Astrocyte of the cerebellum (primary cell): Measurements from ENCODE around the gene POLD1.

ENCODE experiments used
- DNase-seq: peaks from one replicate; pipeline ENCODE4 v3.0.0-alpha.2; 2011; ENCODE audit warnings: low read depth
- H3K4me3 ChIP-seq: 2 replicates; pipeline ENCODE4 v1.5.1; 2011; ENCODE audit warnings: mild to moderate bottlenecking, low read depth, low read length, moderate library complexity
- in situ Hi-C: cut with HindIII; loops from 2 replicates; pipeline ENCODE4 v1.10.0; 2017; ENCODE audit warnings: low sequenced_read_pairs
- TF ChIP-seq, protein P1 (sequence below): IDR thresholded peaks from 2 replicates; pipeline ENCODE4 v1.5.1; 2012; ENCODE audit warnings: low read length, low read depth, moderate library complexity, mild to moderate bottlenecking; ENCODE audit errors: missing control alignments

POLD1 gene

GRCh38 chr19:50394017-50394416 is 9.9 kb downstream of the POLD1 start:
- TF ChIP-seq, protein P1, sequence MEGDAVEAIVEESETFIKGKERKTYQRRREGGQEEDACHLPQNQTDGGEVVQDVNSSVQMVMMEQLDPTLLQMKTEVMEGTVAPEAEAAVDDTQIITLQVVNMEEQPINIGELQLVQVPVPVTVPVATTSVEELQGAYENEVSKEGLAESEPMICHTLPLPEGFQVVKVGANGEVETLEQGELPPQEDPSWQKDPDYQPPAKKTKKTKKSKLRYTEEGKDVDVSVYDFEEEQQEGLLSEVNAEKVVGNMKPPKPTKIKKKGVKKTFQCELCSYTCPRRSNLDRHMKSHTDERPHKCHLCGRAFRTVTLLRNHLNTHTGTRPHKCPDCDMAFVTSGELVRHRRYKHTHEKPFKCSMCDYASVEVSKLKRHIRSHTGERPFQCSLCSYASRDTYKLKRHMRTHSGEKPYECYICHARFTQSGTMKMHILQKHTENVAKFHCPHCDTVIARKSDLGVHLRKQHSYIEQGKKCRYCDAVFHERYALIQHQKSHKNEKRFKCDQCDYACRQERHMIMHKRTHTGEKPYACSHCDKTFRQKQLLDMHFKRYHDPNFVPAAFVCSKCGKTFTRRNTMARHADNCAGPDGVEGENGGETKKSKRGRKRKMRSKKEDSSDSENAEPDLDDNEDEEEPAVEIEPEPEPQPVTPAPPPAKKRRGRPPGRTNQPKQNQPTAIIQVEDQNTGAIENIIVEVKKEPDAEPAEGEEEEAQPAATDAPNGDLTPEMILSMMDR = no peak
- no peak overlapping the region for H3K4me3 ChIP-seq
- in situ Hi-C loops = no loop called here
- no peak for DNase-seq

DNA sequence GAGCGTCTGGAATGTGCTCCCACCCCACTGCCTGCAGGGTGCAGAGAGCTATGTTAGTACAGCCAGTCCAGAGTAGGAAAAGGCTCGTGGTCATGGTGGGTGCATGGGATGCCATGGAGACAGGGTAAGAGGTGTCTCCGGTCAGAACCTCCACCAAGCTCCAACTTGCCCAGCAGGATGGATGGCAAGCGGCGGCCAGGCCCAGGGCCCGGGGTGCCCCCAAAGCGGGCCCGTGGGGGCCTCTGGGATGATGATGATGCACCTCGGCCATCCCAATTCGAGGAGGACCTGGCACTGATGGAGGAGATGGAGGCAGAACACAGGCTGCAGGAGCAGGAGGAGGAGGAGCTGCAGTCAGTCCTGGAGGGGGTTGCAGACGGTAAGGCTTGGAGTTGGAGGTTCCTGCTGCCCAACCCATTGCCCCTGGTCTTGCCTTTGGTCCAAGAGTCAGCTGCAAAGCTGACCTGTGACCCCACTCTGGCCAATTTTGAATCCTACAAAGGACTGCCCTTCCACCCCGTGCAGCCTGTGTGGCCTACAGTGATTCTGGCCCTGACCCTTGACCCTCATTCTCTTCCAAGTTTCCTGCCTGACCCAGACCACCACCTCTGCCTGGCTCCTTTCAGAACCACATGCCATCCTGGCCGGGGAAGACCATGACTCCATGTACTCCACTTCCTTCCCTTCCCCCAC is 14.7 kb downstream of the POLD1 start:
- in situ Hi-C loops = no loop called here
- H3K4me3 ChIP-seq = no peak overlapping the region
- TF ChIP-seq, protein P1 = no peak
- no peak for DNase-seq

- TF ChIP-seq, protein P1 = no peak
- no peak for DNase-seq
- no peak overlapping the region for H3K4me3 ChIP-seq
- in situ Hi-C loops = no loop called here
These were observed 15.2 kb downstream of the POLD1 start for GRCh38 chr19:50399368-50399745.

GRCh38 chr19:50401605-50402450 is 17.7 kb downstream of the POLD1 start:
- no peak overlapping the region for H3K4me3 ChIP-seq
- TF ChIP-seq, protein P1 = peak; percentile 3
- in situ Hi-C loops = no loop called here
- no peak for DNase-seq

- TF ChIP-seq, protein P1 = no peak
- H3K4me3 ChIP-seq = no peak overlapping the region
- in situ Hi-C loops = no loop called here
- no peak for DNase-seq
These were observed 18.6 kb downstream of the POLD1 start for GRCh38 chr19:50402544-50403301.

DNA sequence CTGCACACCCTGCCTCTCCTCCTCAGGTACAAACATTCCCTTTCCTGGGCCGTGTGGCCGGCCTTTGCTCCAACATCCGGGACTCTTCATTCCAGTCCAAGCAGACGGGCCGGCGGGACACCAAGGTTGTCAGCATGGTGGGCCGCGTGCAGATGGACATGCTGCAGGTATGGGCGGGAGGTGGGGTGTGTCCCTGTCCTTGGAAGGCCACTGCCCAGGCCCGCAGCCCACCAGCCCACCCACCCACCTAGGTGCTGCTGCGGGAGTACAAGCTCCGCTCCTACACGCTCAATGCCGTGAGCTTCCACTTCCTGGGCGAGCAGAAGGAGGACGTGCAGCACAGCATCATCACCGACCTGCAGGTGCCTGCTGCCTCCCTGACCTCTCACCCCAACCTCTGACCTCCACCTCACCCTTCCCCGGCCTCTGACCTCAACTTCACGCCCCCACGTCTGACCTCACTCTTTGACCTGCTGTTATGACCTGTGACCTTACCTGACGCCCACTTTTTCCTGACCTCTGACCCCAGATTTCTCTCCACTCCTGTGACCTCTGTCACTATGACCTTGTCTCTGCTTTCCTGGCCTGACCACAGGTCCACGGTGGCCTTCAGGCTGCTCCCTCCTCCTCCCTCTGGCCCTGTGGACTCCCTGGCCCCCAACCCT is 22.1 kb downstream of the POLD1 start:
- DNase-seq = no peak
- in situ Hi-C loops = no loop called here
- H3K4me3 ChIP-seq = no peak overlapping the region
- TF ChIP-seq, protein P1 = no peak
